Measurements from ENCODE around the gene LRP5.
"Not testable (repeated sequence)": the region's sequence is repeated elsewhere in the genome, so short reads cannot be mapped to it uniquely, and the experiment has no call there.

Gene LRP5

GRCh38 chr11:68448604-68449011 is 136.2 kb downstream of the LRP5 start:
- DNase-seq (ENCODE audit: low read depth) = no peak
- H3K4me3 ChIP-seq (ENCODE audit: low read length) = no peak overlapping the region
- no peak for TF ChIP-seq CTCF (IDR thresholded peaks at IDR 0.05; ENCODE audit: insufficient read depth, low read depth, low read length, missing control alignments)

- H3K4me3 ChIP-seq (ENCODE audit: low read length) = no peak overlapping the region
- no peak for DNase-seq (ENCODE audit: low read depth)
- TF ChIP-seq CTCF (IDR thresholded peaks at IDR 0.05; ENCODE audit: insufficient read depth, low read depth, low read length, missing control alignments) = no peak
Observed at GRCh38 chr11:68449951-68450350, 137.6 kb downstream of the LRP5 start.

- no peak overlapping the region for H3K4me3 ChIP-seq (ENCODE audit: low read length)
- DNase-seq (ENCODE audit: low read depth) = no peak
- no peak for TF ChIP-seq CTCF (IDR thresholded peaks at IDR 0.05; ENCODE audit: insufficient read depth, low read depth, low read length, missing control alignments)
Observed at GRCh38 chr11:68450711-68451110, 138.3 kb downstream of the LRP5 start.

- H3K4me3 ChIP-seq (ENCODE audit: low read length) = no peak overlapping the region
- TF ChIP-seq CTCF (IDR thresholded peaks at IDR 0.05; ENCODE audit: insufficient read depth, low read depth, low read length, missing control alignments) = no peak
- peak; percentile 46 for DNase-seq (ENCODE audit: low read depth)
Observed at GRCh38 chr11:68454767-68455166, 142.4 kb downstream of the LRP5 start.

- H3K4me3 ChIP-seq (ENCODE audit: low read length) = no peak overlapping the region
- no peak for TF ChIP-seq CTCF (IDR thresholded peaks at IDR 0.05; ENCODE audit: insufficient read depth, low read depth, low read length, missing control alignments)
- no peak for DNase-seq (ENCODE audit: low read depth)
Observed at GRCh38 chr11:68455485-68455884, 143.1 kb downstream of the LRP5 start.

- no peak overlapping the region for H3K4me3 ChIP-seq (ENCODE audit: low read length)
- no peak for DNase-seq (ENCODE audit: low read depth)
- TF ChIP-seq CTCF (IDR thresholded peaks at IDR 0.05; ENCODE audit: insufficient read depth, low read depth, low read length, missing control alignments) = no peak
Observed at GRCh38 chr11:68457216-68457897, 145.0 kb downstream of the LRP5 start.

GRCh38 chr11:68457898-68458249 is 145.5 kb downstream of the LRP5 start:
- TF ChIP-seq CTCF (IDR thresholded peaks at IDR 0.05; ENCODE audit: insufficient read depth, low read depth, low read length, missing control alignments) = no peak
- no peak overlapping the region for H3K4me3 ChIP-seq (ENCODE audit: low read length)
- no peak for DNase-seq (ENCODE audit: low read depth)

- DNase-seq (ENCODE audit: low read depth); H3K4me3 ChIP-seq (ENCODE audit: low read length): not testable (repeated sequence)
Observed at GRCh38 chr11:68458340-68458739, 145.9 kb downstream of the LRP5 start.

Data from epithelial cell of esophagus (primary cell).